SK-N-SH treated with all-trans-retinoic acid at 6 μM for 48 hours (cell line): ENCODE data around the gene KDELR3.

Experiments used
- ATAC-seq: fragments of 200-7000 bp; cut with Tn5 transposase; 3 replicates; pipeline ENCODE4 v1.9.1; 2020; ENCODE audit warnings: mild to moderate bottlenecking, moderate library complexity
- ARNTL ChIP-seq: fragments of 450-650 bp; formaldehyde crosslinking; IDR thresholded peaks from 2 replicates; pipeline ENCODE4 v1.5.0; 2020; ENCODE audit warnings: low read depth, mild to moderate bottlenecking, moderate library complexity, borderline replicate concordance
- CSDC2 ChIP-seq: fragments of 250-450 bp; sonication (Bioruptor Pico); IDR thresholded peaks from 2 replicates; pipeline ENCODE4 v1.5.0; 2020; ENCODE audit warnings: mild to moderate bottlenecking, moderate library complexity
- ESRRG ChIP-seq: fragments of 250-450 bp; sonication (Bioruptor Pico); IDR thresholded peaks from 2 replicates; pipeline ENCODE4 v1.6.1; 2021; ENCODE audit warnings: mild to moderate bottlenecking
- GLIS3 ChIP-seq: fragments of 250-450 bp; sonication (Bioruptor Pico); IDR thresholded peaks from 2 replicates; pipeline ENCODE4 v1.5.0; 2020; ENCODE audit warnings: mild to moderate bottlenecking, moderate library complexity
- TCF4 ChIP-seq: fragments of 250-450 bp; sonication (Bioruptor Pico); IDR thresholded peaks from 2 replicates; pipeline ENCODE4 v1.8.0; 2021; ENCODE audit warnings: mild to moderate bottlenecking, moderate library complexity, borderline replicate concordance
- TOX ChIP-seq: fragments of 250-450 bp; sonication (Bioruptor Pico); IDR thresholded peaks from 2 replicates; pipeline ENCODE4 v1.8.0; 2021; ENCODE audit warnings: mild to moderate bottlenecking, moderate library complexity, borderline replicate concordance
- ZFP3 ChIP-seq: fragments of 250-450 bp; sonication (Bioruptor Pico); IDR thresholded peaks from 2 replicates; pipeline ENCODE4 v1.5.0; 2020; ENCODE audit warnings: mild to moderate bottlenecking, moderate library complexity
- ZFP30 ChIP-seq: fragments of 450-650 bp; formaldehyde crosslinking; IDR thresholded peaks from 2 replicates; pipeline ENCODE4 v1.5.0; 2022; ENCODE audit warnings: mild to moderate bottlenecking, moderate library complexity
- ZNF70 ChIP-seq: fragments of 450-650 bp; formaldehyde crosslinking; IDR thresholded peaks from 2 replicates; pipeline ENCODE4 v1.5.0; 2020; ENCODE audit warnings: mild to moderate bottlenecking, moderate library complexity
- TF ChIP-seq, protein P1 (sequence below): fragments of 250-450 bp; sonication (Bioruptor Pico); IDR thresholded peaks from 2 replicates; pipeline ENCODE4 v1.5.0; 2020; ENCODE audit warnings: mild to moderate bottlenecking, moderate library complexity
- TF ChIP-seq, protein P2 (sequence below): fragments of 250-450 bp; sonication (Bioruptor Pico); IDR thresholded peaks from 2 replicates; pipeline ENCODE4 v1.5.1; 2021; ENCODE audit warnings: mild to moderate bottlenecking, moderate library complexity

The KDELR3 gene

DNA sequence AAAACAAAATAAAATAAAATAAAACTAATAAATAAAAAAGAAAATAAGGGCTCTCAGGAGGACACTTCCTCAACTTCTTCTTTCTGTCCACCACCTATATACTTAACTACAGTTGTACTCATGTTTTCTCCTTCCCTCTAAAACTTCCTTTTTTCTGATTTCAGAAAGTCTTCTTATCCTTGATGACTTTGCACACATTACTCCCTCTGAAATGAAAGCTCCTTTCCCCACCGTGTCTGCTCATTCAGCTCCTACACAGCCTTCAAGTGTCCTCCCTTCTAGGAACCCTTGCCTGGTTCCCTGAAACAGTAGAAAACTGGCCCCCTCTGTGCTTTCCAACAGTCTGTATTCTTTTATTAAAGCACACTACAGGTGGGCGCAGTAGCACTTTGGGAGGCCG is 56.5 kb downstream of the KDELR3 start (continued):
- TF ChIP-seq, protein P1, sequence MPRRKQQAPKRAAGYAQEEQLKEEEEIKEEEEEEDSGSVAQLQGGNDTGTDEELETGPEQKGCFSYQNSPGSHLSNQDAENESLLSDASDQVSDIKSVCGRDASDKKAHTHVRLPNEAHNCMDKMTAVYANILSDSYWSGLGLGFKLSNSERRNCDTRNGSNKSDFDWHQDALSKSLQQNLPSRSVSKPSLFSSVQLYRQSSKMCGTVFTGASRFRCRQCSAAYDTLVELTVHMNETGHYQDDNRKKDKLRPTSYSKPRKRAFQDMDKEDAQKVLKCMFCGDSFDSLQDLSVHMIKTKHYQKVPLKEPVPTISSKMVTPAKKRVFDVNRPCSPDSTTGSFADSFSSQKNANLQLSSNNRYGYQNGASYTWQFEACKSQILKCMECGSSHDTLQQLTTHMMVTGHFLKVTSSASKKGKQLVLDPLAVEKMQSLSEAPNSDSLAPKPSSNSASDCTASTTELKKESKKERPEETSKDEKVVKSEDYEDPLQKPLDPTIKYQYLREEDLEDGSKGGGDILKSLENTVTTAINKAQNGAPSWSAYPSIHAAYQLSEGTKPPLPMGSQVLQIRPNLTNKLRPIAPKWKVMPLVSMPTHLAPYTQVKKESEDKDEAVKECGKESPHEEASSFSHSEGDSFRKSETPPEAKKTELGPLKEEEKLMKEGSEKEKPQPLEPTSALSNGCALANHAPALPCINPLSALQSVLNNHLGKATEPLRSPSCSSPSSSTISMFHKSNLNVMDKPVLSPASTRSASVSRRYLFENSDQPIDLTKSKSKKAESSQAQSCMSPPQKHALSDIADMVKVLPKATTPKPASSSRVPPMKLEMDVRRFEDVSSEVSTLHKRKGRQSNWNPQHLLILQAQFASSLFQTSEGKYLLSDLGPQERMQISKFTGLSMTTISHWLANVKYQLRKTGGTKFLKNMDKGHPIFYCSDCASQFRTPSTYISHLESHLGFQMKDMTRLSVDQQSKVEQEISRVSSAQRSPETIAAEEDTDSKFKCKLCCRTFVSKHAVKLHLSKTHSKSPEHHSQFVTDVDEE: no peak
- TF ChIP-seq GLIS3 (CRISPR knock-in tag): no peak
- TF ChIP-seq, protein P2, sequence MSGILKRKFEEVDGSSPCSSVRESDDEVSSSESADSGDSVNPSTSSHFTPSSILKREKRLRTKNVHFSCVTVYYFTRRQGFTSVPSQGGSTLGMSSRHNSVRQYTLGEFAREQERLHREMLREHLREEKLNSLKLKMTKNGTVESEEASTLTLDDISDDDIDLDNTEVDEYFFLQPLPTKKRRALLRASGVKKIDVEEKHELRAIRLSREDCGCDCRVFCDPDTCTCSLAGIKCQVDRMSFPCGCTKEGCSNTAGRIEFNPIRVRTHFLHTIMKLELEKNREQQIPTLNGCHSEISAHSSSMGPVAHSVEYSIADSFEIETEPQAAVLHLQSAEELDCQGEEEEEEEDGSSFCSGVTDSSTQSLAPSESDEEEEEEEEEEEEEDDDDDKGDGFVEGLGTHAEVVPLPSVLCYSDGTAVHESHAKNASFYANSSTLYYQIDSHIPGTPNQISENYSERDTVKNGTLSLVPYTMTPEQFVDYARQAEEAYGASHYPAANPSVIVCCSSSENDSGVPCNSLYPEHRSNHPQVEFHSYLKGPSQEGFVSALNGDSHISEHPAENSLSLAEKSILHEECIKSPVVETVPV (CRISPR knock-in tag): no peak
- TF ChIP-seq, all 23 proteins: peak for 0

DNA sequence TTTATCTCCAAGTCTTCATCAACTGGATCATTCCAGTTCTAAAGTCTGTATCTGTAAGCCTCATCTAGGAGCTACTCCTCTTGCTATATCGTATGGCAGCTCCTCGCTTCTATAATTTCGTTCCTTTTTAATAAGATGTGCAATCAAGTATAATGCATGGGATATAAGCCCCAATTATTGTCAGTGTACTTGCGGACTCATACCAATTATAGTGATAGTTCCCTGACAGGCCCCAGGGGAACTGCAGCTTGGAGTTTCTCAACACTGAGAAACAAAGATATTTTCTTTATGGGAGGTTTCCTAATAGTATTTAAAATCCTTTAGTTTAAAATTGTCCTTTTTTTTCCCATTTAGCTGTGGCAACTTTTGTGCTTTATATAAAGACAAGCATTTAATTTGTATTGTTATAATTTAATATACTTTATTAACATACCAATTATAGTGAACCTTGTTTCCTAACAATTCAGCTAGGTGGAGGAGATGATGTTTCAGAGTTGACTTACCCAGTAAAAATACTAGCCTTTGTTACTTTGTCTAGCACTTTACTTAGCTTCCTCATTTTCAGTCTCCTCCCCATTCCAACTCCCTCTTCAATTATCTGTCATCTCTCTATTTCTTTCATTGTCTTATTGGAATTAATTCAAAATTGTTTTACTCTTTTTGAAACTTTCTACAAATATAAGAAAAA is 63.5 kb downstream of the KDELR3 start:
- no peak for ATAC-seq

More for the DNA sequence above, 63.5 kb downstream of the KDELR3 start:
- TF ChIP-seq ZFP3 (CRISPR knock-in tag): no peak
- TF ChIP-seq TOX (CRISPR knock-in tag): no peak
- TF ChIP-seq ARNTL (CRISPR knock-in tag): no peak
- TF ChIP-seq ZFP30 (CRISPR knock-in tag): no peak
- TF ChIP-seq, protein P1: no peak
- no peak for TF ChIP-seq TCF4 (CRISPR knock-in tag)
- TF ChIP-seq ESRRG (CRISPR knock-in tag): no peak
- TF ChIP-seq ZNF70 (CRISPR knock-in tag): no peak
- no peak for TF ChIP-seq CSDC2 (CRISPR knock-in tag)
